ENCODE results near the gene ARHGEF28.

GRCh38 chr5:73668017-73668416 lies 42.0 kb downstream of the ARHGEF28 start:
- TF ChIP-seq CTCF (IDR thresholded peaks at IDR 0.05) (no peak), EZH2 (IDR thresholded peaks at IDR 0.05; ENCODE audit: borderline replicate concordance, insufficient read depth, low read depth, low read length, poor library complexity, severe bottlenecking) (no peak)

Data from B cell (primary cell).